Activated CD4-positive, alpha-beta T cell treated with anti-CD3 and anti-CD28 coated beads, Interleukin-2, amount 50 U/mL, for 24 hours (primary cell): ENCODE results near the gene CCDC7.
"Not testable (repeated sequence)": the region's sequence is repeated elsewhere in the genome, so short reads cannot be mapped to it uniquely, and the experiment has no call there.

Experiments
- DNase-seq, 2 donors: peaks; one replicate each; pipeline ENCODE4 v3.0.0-alpha.2; 2020; ENCODE audit warnings: low read depth in 1 of 2, low spot score in 1 of 2

The CCDC7 gene

GRCh38 chr10:32446536-32447406 lies 831 bp downstream of the CCDC7 start:
- DNase-seq: no peak

GRCh38 chr10:32454148-32454547 lies 8.2 kb downstream of the CCDC7 start:
- no peak for DNase-seq

GRCh38 chr10:32459051-32459698 lies 13.2 kb downstream of the CCDC7 start:
- DNase-seq: peak in 1 of 2 donors; percentile 9

GRCh38 chr10:32461203-32461602 lies 15.3 kb downstream of the CCDC7 start:
- no peak for DNase-seq

GRCh38 chr10:32471232-32471631 lies 25.3 kb downstream of the CCDC7 start:
- no peak for DNase-seq

GRCh38 chr10:32477499-32477898 lies 31.6 kb downstream of the CCDC7 start:
- DNase-seq: no peak

- no peak for DNase-seq
Measured at GRCh38 chr10:32481606-32482005, 35.7 kb downstream of the CCDC7 start.

- not testable (repeated sequence) for DNase-seq
Measured at GRCh38 chr10:32483019-32483502, 37.1 kb downstream of the CCDC7 start.

GRCh38 chr10:32488038-32488437 lies 42.1 kb downstream of the CCDC7 start:
- not testable (repeated sequence) for DNase-seq

- DNase-seq: no peak
Measured at GRCh38 chr10:32489158-32489557, 43.2 kb downstream of the CCDC7 start.

- no peak for DNase-seq
Measured at GRCh38 chr10:32489901-32490300, 44.0 kb downstream of the CCDC7 start.

GRCh38 chr10:32494562-32494961 lies 48.6 kb downstream of the CCDC7 start:
- not testable (repeated sequence) for DNase-seq

GRCh38 chr10:32500136-32500535 lies 54.2 kb downstream of the CCDC7 start:
- DNase-seq: not testable (repeated sequence)

- no peak for DNase-seq
Measured at GRCh38 chr10:32501906-32502305, 56.0 kb downstream of the CCDC7 start.

- DNase-seq: not testable (repeated sequence)
Measured at GRCh38 chr10:32505762-32506420, 60.0 kb downstream of the CCDC7 start.

- DNase-seq: no peak
Measured at GRCh38 chr10:32511599-32511998, 65.7 kb downstream of the CCDC7 start.

- no peak for DNase-seq
Measured at GRCh38 chr10:32516567-32517495, 70.9 kb downstream of the CCDC7 start.

- DNase-seq: no peak
Measured at GRCh38 chr10:32530231-32530630, 84.3 kb downstream of the CCDC7 start.

- no peak for DNase-seq
Measured at GRCh38 chr10:32538256-32538655, 92.3 kb downstream of the CCDC7 start.

- no peak for DNase-seq
Measured at GRCh38 chr10:32540691-32541470, 94.9 kb downstream of the CCDC7 start.
